LNCAP (cell line): Measurements from ENCODE around the gene SHISA9.
A peak's percentile ranks its signal among the peaks of the same experiment; 100 is the strongest.

Experiments
- TF ChIP-seq, protein P1 (sequence below): fragments of 450-650 bp; IDR thresholded peaks from 2 replicates; pipeline ENCODE4 v1.5.1; 2017; ENCODE audit warnings: mild to moderate bottlenecking

Gene SHISA9

DNA sequence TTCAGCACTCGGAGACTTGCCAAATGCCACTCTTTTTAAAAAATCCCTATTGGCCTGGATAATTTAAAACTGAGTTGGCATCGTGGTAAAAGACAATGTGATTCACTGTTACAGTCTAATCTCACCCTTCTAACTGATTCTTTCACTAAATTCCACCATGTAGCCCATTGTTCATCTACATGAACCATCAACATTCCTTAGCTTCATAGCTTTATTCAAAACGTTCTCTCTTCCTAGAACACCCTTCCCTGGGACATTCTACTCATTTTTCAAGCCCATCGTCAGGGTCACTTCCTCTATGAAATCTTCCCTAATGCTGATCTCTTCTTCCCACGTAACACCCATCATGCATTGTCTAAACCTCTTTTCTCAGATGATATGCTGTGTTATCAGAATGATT is 15.7 kb upstream of the SHISA9 start:
- TF ChIP-seq, protein P1, sequence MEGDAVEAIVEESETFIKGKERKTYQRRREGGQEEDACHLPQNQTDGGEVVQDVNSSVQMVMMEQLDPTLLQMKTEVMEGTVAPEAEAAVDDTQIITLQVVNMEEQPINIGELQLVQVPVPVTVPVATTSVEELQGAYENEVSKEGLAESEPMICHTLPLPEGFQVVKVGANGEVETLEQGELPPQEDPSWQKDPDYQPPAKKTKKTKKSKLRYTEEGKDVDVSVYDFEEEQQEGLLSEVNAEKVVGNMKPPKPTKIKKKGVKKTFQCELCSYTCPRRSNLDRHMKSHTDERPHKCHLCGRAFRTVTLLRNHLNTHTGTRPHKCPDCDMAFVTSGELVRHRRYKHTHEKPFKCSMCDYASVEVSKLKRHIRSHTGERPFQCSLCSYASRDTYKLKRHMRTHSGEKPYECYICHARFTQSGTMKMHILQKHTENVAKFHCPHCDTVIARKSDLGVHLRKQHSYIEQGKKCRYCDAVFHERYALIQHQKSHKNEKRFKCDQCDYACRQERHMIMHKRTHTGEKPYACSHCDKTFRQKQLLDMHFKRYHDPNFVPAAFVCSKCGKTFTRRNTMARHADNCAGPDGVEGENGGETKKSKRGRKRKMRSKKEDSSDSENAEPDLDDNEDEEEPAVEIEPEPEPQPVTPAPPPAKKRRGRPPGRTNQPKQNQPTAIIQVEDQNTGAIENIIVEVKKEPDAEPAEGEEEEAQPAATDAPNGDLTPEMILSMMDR, result no peak

DNA sequence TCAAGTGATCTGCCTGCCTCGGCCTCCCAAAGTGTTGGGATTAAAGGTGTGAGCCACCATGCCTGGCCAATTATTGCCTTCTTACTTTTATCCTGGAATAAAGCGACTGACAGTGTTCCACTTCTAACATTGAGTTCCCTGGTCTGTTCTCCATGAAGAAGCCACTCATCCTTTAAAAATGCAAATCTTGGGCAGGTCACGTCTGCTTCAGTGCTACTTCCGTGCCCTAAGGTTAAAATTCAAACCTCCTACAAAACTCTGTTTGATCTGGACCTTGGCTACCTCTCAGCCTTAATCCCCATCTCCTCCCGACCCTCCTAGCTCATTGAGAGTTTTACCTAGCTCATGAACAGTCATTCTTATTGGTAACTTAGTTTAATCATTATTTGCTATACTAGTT is 9.6 kb upstream of the SHISA9 start:
- TF ChIP-seq, protein P1, result no peak

DNA sequence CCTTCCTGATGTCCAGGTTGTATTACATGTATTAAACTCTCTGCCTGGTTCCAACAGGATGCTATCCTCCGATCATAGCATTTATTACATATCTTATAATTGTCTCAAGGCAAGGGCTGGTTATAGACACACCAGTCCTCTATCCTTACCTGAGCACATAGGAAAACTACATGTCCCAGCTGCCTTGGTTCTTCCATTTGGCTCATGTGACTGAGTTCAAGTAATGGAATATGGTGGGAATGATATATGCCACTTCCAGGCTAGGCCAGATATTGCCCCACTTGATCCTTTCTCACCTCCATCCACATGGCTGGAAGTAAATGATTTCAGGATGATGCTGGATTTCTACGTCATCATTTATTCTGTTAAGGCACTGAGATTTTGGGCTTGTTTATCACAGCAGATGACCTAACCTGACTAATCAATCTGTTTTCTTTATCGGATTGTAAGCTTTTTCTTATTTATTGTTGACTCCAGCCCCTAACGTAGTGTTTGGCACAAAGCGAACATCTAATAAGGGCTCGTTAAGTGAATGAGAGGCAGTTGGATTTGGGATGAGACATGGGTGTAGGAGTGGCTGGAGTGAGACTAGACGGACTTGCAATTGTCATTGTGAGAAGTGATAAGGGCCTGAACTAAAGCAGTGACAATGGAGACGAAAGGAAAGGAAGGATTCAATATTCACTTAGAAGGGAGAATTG is 8.2 kb upstream of the SHISA9 start:
- TF ChIP-seq, protein P1, result no peak

DNA sequence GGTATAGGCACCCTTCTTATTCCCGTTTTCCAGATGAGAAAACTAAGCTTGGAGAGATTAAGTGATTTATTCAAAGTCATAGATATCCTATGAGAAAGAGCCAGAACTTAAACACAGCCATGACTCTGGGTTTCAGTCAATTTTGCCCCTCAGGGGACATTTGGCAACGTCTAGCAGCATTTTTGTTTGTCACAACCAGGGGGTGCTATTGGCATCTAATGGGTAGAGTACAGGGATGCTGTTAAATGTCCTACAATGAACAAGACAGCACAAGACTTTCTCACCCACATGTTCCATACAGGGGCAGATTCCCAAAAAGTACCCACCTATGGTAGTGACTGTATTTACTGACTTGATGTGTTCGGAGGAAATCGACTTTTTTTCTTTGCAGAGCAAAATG is 4.8 kb upstream of the SHISA9 start:
- TF ChIP-seq, protein P1, result peak; percentile 62

DNA sequence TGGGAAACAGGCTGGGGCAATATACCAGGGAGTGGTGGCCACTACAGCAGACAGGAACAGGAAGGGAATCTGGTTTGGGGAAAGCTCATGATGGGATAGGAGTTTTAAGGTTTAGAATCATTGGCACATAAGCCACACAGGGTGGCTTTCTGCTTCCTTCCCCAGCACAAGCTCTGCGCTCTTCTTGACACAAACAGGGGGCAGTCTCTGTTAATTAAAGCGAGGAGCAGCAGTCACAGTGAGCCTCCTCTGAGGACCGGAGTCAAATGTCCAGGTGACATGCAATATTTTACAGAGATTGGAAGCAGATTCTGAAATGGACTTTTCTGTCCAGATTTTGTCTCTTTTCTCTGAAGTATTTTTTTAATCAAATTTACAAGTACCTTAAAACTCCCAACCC is 2.8 kb upstream of the SHISA9 start:
- TF ChIP-seq, protein P1, result no peak

DNA sequence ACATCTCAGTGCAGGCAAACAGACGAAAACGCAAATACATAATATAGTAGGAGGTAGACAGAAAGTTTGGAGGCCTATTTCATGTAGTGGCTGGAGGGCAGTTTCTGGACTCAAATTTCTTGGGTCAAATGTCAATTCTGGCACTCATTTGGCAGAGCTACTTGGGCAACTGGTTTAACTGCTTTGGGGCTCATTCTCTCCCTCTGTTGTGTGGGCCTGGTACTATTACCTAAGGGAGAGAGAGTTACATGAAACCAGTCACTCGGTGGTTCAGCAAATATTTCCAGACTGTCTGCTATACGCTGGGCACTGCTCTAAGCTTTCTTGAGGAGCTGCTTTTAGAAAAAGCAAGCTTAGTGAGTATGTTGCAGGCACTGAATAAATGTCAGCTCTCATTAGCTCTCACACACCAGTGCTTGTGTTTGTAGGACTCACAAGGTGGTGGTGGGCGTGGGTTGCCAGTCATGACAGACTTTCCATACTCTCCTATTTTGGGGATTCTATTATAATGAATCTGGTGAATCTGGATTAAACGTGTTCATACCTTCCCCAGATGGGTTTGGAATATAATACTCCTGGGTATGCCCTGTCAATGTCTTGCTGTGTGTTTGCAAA is 1.8 kb upstream of the SHISA9 start:
- TF ChIP-seq, protein P1, result no peak

DNA sequence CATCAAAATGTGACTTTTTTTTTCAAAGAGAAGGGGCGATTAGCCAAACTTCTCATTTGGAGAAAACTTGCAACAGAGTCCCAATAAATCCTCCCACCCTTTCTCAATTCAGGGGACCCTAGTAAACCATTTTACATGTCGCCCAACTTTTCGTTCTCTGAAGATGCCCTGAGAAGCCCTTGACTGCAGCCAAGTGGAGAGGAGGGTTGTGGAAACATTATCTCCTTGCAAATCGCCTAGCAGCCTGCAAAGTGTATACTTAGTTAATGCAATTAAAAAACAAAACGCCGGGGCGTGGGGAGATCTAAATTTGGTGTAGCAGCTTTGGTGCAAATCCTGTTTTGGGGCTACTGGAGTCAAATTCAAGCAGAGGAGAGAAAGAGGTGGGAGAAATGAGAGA is 1.2 kb upstream of the SHISA9 start:
- TF ChIP-seq, protein P1, result no peak
